Stimulated activated CD4-positive, alpha-beta T cell treated with anti-CD3 and anti-CD28 coated beads, Interleukin-4, amount 100 ng/mL, for 4 hours (primary cell): Measurements from ENCODE around the gene SCGB1D4.
"Not testable (repeated sequence)": the region's sequence is repeated elsewhere in the genome, so short reads cannot be mapped to it uniquely, and the experiment has no call there.

Experiments
- DNase-seq, 2 experiments: peaks; one replicate each; pipeline ENCODE4 v3.0.0-alpha.2; 2020

SCGB1D4 gene

GRCh38 chr11:62298975-62299374, at the start of gene SCGB1D4:
Gene SCGB1D4, minus strand, starts transcription at chr11:62299075. Its CDS starts 65 bp downstream, at chr11:62299010.
- DNase-seq = no peak

- no peak for DNase-seq
Observed at GRCh38 chr11:62345861-62346260, 47.0 kb upstream of the SCGB1D4 start.

GRCh38 chr11:62344210-62344609, 45.3 kb upstream of the SCGB1D4 start:
- no peak for DNase-seq

GRCh38 chr11:62343646-62344190, 44.8 kb upstream of the SCGB1D4 start:
- not testable (repeated sequence) for DNase-seq

GRCh38 chr11:62341588-62341987, 42.7 kb upstream of the SCGB1D4 start:
- no peak for DNase-seq

- peak; percentile 39 to 48 for DNase-seq
Observed at GRCh38 chr11:62340269-62340901, 41.5 kb upstream of the SCGB1D4 start.

- no peak for DNase-seq
Observed at GRCh38 chr11:62338218-62338617, 39.3 kb upstream of the SCGB1D4 start.

GRCh38 chr11:62337303-62338181, 38.7 kb upstream of the SCGB1D4 start, which contains the start of gene ASRGL1:
Gene ASRGL1, plus strand, starts transcription at chr11:62337448. Its CDS starts 530 bp downstream, at chr11:62337978.
- peak; percentile 69 to 80 for DNase-seq

- DNase-seq = not testable (repeated sequence)
Observed at GRCh38 chr11:62336949-62337302, 38.1 kb upstream of the SCGB1D4 start.

- DNase-seq = no peak
Observed at GRCh38 chr11:62333768-62334167, 34.9 kb upstream of the SCGB1D4 start.

GRCh38 chr11:62331264-62331663, 32.4 kb upstream of the SCGB1D4 start:
- DNase-seq = not testable (repeated sequence)

GRCh38 chr11:62327541-62327940, 28.7 kb upstream of the SCGB1D4 start:
- not testable (repeated sequence) for DNase-seq

- not testable (repeated sequence) for DNase-seq
Observed at GRCh38 chr11:62326719-62327118, 27.8 kb upstream of the SCGB1D4 start.

GRCh38 chr11:62325781-62326180, 26.9 kb upstream of the SCGB1D4 start:
- not testable (repeated sequence) for DNase-seq

GRCh38 chr11:62324731-62325556, 26.1 kb upstream of the SCGB1D4 start:
- peak; percentile 38 to 56 for DNase-seq

- DNase-seq = no peak
Observed at GRCh38 chr11:62322524-62322923, 23.6 kb upstream of the SCGB1D4 start.

GRCh38 chr11:62315431-62315830, 16.6 kb upstream of the SCGB1D4 start:
- no peak for DNase-seq

GRCh38 chr11:62309991-62310390, 11.1 kb upstream of the SCGB1D4 start:
- no peak for DNase-seq

- no peak for DNase-seq
Observed at GRCh38 chr11:62307950-62308349, 9.1 kb upstream of the SCGB1D4 start.

GRCh38 chr11:62306227-62306626, 7.4 kb upstream of the SCGB1D4 start:
- DNase-seq = no peak

- DNase-seq = no peak
Observed at GRCh38 chr11:62295504-62295903, 3.4 kb downstream of the SCGB1D4 start.

- DNase-seq = no peak
Observed at GRCh38 chr11:62280452-62280851, 18.4 kb downstream of the SCGB1D4 start.

- no peak for DNase-seq
Observed at GRCh38 chr11:62273789-62274275, 25.0 kb downstream of the SCGB1D4 start.
